Endothelial cell of hepatic sinusoid (primary cell): ENCODE measurements around the gene CFAP54.
"Not testable (repeated sequence)": the region's sequence is repeated elsewhere in the genome, so short reads cannot be mapped to it uniquely, and the experiment has no call there.

ENCODE experiments used
- in situ Hi-C: cut with HindIII; loops from 2 replicates; pipeline ENCODE4 v1.10.0; 2017; ENCODE audit warnings: low sequenced_read_pairs

The CFAP54 gene

GRCh38 chr12:96719660-96720362, 230.4 kb downstream of the CFAP54 start:
- in situ Hi-C loops, result no loop called here

- in situ Hi-C loops, result no loop called here
These were observed 231.0 kb downstream of the CFAP54 start for GRCh38 chr12:96720363-96720705.

GRCh38 chr12:96729466-96729865, 240.1 kb downstream of the CFAP54 start:
- in situ Hi-C loops, result not testable (repeated sequence)

GRCh38 chr12:96729886-96730285, 240.5 kb downstream of the CFAP54 start:
- in situ Hi-C loops, result no loop called here

GRCh38 chr12:96743606-96744005, 254.2 kb downstream of the CFAP54 start:
- in situ Hi-C loops, result no loop called here

- in situ Hi-C loops, result no loop called here
These were observed 260.6 kb downstream of the CFAP54 start for GRCh38 chr12:96749999-96750398.

- in situ Hi-C loops, result no loop called here
These were observed 262.2 kb downstream of the CFAP54 start for GRCh38 chr12:96751626-96752025.

- in situ Hi-C loops, result no loop called here
These were observed 262.8 kb downstream of the CFAP54 start for GRCh38 chr12:96752211-96752610.

GRCh38 chr12:96766232-96766631, 276.9 kb downstream of the CFAP54 start:
- in situ Hi-C loops, result no loop called here

DNA sequence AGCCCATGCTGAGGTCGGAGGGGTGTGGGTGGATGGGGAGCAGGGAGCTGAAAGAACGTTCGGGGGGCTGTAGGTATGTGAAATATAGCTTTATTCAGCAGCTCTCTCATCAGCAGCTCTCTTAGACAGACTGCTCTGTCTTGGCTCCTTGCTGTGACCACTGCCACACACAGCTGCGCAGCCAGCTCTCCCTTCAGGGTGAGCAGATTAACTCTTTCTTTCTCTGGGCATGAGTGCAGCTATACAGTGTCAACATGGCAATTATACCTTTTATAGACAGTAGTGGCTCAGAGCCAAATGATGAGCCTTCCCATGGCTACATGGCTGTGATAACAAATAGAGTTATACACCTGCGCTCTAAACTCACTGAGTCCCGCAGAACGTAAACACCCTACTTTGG, 280.0 kb downstream of the CFAP54 start:
- in situ Hi-C loops, result no loop called here

DNA sequence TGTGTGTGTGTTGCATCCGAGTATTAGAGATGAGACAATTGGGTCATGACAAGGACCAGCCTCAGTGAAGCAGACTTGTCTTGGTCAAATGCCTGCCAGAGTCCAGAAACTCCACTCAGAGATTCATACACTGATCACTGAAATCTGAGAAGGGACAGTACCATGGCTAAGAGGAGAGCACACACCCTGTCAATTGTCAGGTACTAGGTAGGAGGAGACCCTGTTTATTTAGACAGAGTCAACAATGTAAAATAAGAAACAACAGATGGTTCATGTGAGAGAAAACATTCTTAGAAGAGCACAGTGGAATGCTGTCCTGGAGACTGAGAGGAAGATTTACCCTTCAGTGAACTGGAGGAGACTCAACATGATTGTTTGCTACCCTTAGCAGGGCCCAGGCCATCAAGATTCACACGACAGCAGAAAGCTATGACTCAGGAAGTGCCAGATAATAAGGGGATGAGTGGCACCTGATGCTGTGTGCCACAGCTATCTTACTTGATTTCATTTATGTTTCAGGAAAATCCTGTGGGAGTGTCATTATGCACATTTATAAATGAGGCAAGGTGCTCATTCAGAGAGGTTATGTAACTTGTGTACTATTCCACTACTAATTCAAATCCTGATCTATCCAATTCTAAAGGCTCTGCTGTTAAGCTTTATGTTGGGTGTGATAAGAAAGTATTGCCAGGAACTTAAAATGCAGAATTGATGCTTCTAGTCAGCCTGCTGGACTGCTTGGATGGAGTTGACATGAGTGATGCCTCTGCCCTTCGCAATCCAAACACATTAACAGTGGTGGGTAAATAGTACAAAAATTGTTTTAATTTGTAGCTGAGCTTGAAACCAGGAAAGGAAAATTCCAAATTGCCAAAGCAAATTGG, 281.1 kb downstream of the CFAP54 start:
- in situ Hi-C loops, result no loop called here

DNA sequence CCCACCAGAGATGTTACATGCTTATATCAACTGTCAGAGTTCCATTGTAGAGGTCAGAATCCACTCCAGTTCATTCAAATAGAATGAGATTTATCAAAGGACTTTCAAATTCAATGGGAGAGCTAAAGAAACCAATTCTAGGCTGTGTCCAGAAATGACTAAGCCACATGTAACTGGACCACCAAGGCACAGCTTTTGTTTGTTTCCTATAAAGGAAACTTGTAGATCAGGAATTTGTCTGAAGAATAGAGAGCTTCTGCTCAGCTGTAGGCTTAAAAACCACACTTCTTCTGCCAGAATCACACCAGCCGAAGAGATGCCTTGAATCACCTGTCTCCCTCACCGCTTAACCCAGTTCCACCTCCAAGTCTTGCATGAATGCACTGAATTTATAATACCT, 283.7 kb downstream of the CFAP54 start:
- in situ Hi-C loops, result no loop called here

DNA sequence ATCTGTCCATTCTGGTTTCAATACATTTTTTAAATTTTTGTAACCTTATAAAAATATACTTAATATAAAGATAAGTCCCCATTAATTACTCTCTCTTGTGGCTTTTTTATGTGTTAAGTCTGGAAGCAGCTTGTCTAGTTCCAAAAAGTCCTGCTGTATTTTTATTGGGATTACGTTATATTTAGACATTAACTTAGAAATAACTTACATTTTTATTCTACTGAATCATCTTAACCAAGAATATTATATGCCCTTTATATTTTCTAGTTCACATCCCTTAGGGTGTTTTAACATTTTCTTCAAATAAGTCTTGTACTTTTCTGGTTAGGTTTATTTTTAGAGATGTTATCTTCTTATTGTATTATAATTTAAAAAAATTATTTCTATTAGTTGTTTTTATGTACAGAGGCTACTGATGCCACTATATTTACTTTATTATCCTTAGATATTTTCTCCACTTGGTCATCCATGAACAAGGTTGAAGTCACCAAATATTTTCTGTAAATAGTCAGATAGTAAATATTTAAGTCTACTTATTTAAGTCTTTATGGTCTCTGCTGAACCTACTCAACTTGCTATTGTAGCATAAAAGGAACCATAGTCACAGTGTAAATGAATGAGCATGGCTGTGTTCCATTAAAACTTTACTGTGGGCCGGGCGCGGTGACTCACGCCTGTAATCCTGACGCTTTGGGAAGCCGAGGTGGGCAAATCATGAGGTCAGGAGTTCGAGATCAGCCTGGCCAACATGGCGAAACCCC, 285.3 kb downstream of the CFAP54 start:
- in situ Hi-C loops, result no loop called here

DNA sequence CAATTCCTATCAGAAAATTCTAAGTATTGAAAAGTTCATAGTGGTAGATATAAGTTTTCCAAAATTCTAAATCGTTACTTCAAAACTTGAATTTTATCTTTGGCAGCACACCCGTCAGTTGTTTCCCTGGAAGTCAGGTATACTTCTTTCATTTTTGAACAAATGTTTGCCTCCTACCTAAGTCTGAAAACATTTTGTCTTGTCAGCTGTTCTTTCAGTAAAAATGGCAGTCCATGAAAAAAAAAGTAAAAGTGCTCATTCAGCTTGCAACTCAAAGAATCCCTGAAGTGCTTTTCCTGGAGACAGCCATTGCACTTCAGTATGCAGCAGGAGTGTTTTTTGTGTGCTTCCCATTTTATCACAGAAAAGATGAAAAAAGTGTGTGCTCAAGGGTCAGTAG, 287.5 kb downstream of the CFAP54 start:
- in situ Hi-C loops, result no loop called here

- in situ Hi-C loops, result no loop called here
These were observed 291.0 kb downstream of the CFAP54 start for GRCh38 chr12:96780330-96780729.

DNA sequence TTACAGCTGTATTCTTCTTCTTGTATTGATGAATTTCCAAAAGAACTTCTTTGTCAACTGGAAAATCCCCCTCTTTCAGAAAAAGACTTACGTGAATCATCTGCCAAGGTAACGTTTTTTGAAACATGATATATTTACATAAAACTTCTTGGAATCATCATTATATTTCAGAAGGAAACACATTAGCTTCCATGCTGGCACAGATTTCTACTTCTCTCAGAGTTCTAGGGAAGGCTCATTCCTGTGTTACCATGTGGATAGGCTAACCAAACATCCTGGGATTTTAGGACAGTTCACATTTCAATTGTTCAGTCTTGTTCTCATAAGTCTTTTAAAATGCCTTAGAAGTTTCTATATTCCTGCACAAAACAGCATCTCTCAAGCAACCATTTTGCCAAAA, 297.4 kb downstream of the CFAP54 start:
- in situ Hi-C loops, result no loop called here

DNA sequence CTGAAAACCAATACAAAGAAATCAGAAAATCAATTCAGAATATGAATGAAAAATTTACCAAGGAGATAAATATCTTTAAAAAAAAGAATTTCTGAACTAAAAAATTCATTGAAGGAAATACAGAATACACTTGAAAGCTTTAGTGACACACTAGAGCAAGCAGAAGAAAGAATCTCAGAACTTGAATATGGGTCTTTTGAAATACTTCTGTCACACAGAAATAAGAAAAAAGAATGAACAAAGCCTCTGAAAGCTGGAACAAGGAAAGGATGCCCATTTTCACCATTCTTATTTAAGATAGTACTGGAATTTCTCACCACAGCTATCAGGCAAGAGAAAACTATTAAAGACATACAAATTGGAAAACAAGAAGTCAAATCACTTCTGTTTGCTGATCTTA, 314.6 kb downstream of the CFAP54 start:
- in situ Hi-C loops, result no loop called here

GRCh38 chr12:96806272-96806671, 316.9 kb downstream of the CFAP54 start:
- in situ Hi-C loops, result no loop called here

GRCh38 chr12:96807741-96808140, 318.4 kb downstream of the CFAP54 start:
- in situ Hi-C loops, result no loop called here

- in situ Hi-C loops, result no loop called here
These were observed 319.2 kb downstream of the CFAP54 start for GRCh38 chr12:96808587-96808986.

DNA sequence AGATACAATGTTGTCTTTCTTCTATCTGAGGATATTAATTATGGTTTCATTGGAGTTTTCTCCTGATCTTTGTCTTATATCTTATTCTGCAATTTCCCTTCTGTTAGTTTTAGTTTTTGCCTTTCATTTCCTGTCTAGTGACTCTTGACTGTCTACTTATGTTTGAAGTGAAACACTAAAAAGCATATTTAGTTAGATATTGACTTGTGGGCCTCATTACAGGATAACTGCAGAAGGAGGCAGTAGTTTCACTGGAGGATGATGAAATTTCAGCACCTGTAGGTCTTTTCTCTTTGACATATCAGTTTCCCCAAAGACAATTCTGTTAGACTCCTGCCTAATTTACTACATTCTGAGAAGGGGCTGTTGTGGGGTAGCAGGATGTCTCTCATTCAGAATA, 320.1 kb downstream of the CFAP54 start:
- in situ Hi-C loops, result no loop called here

DNA sequence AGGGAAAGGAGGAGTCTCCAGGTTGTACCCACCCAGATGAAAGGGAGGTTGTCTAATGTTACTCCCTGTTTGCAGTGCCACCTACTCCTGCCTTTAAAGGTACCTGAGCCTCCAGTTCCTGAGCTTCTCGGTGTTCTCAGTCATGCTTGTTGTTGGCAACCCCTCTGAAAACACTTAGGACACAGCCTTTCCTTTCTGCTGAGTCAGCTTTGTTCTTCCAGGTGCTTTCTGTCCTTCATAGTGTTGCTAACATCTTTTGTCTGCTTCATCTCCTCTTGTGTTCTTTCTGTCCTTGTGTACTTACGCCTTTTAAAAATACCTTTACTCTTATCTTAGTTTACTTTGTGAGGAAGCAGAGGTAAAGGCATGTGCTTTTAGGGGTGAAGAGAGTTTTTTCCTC, 320.7 kb downstream of the CFAP54 start:
- in situ Hi-C loops, result loop anchor here (5.0 kb wide), 1 partner anchor 62 kb away; no protein-coding TSS in a partner anchor
